Gastroesophageal sphincter (tissue), 4 donors: Measurements from ENCODE around the gene CNGA3. TPM values are rescaled to one million over a fixed set of nuclear protein-coding genes. Genes with fewer than 3 reads are reported as not detected.

Source experiments
- ATAC-seq: fragments of 150-250 bp; one replicate; pipeline ENCODE4 v1.9.1; 2016; ENCODE audit warnings: mild to moderate bottlenecking, moderate library complexity
- H3K27ac ChIP-seq, 4 donors: fragments of 200-600 bp; sonication (generic) in 3 of 4; 1 replicate in 3 of 4; 2 replicates in 1 of 4; pipeline ENCODE4 v1.5.1; 2016 to 2019
- H3K27me3 ChIP-seq: fragments of 200-600 bp; sonication (generic); one replicate; pipeline ENCODE4 v1.5.1; 2019
- H3K36me3 ChIP-seq, 2 donors: fragments of 200-600 bp; sonication (generic); one replicate each; pipeline ENCODE4 v1.5.1; 2019; ENCODE audit warnings: control low read depth in 1 of 2
- H3K4me1 ChIP-seq, 3 donors: fragments of 200-600 bp; sonication (generic); 1 replicate in 2 of 3; 2 replicates in 1 of 3; pipeline ENCODE4 v1.5.1; 2016 to 2019; ENCODE audit warnings: control low read depth in 2 of 3
- H3K4me3 ChIP-seq, 2 donors: fragments of 200-600 bp; sonication (generic); one replicate each; pipeline ENCODE4 v1.5.1; 2019; ENCODE audit warnings: mild to moderate bottlenecking in 1 of 2, moderate library complexity in 1 of 2
- H3K9me3 ChIP-seq, 3 donors: fragments of 200-600 bp; sonication (generic); one replicate each; pipeline ENCODE4 v1.5.1; 2017 to 2019; ENCODE audit warnings: control low read depth in 2 of 3
- EP300 ChIP-seq: sonication (generic); formaldehyde crosslinking; IDR thresholded peaks from one replicate; pipeline ENCODE4 v1.6.1; 2017; ENCODE audit warnings: antibody characterized with exemption, mild to moderate bottlenecking
- POLR2A ChIP-seq, 2 donors: fragments of 450-650 bp; IDR thresholded peaks; one replicate each; pipeline ENCODE4 v1.6.1; 2017; ENCODE audit warnings: antibody characterized with exemption in 2 of 2, mild to moderate bottlenecking in 2 of 2, moderate library complexity in 1 of 2
- POLR2AphosphoS5 ChIP-seq: sonication (generic); formaldehyde crosslinking; IDR thresholded peaks from one replicate; pipeline ENCODE4 v1.6.1; 2017; ENCODE audit warnings: antibody characterized with exemption
- WGBS, 2 donors: methylation state at CpG; one replicate each; pipeline ENCODE4 v1.1.5; 2018; ENCODE audit warnings: low coverage in 1 of 2; 5-methylcytosine and 5-hydroxymethylcytosine counted together
- total RNA-seq, 4 donors: library from RNA; depleted of rRNA; stranded (reverse); fragments of >200 nt; gene quantifications; one replicate each; pipeline ENCODE4 v1.1.0, GENCODE V29; 2016
- TF ChIP-seq, protein P1 (sequence below), 4 experiments: fragments of 200-600 bp in 2 of 4; fragments of 450-650 bp in 2 of 4; sonication (generic) in 1 of 4; IDR thresholded peaks; one replicate each; pipeline ENCODE4 v1.5.1; 2017 to 2019; ENCODE audit warnings: antibody characterized with exemption in 4 of 4, mild to moderate bottlenecking in 2 of 4, moderate library complexity in 2 of 4

Gene CNGA3
- total RNA-seq, 4 donors from 2014 or later: 1.1 to 10.6 (median 6.1) TPM

- Histone ChIP-seq H3K27me3 (peaks cover 49% of the 10 kb centered on the region), H3K27ac (no peak overlapping the region), H3K4me1 (peaks cover 0 to 22% (median 3%) of the 10 kb centered on the region in 3 donors), H3K4me3 (no peak overlapping the region), H3K9me3 (no peaks in the 10 kb centered on the region), H3K36me3 (no peaks in the 10 kb centered on the region)
- 40 to 62% methylated on average over 1 to 3 of the region's 3 CpGs for WGBS, 2 donors
- TF ChIP-seq POLR2A (IDR thresholded peaks at IDR 0.05) (no peak), POLR2AphosphoS5 (no peak), EP300 (no peak)
- TF ChIP-seq, protein P1, sequence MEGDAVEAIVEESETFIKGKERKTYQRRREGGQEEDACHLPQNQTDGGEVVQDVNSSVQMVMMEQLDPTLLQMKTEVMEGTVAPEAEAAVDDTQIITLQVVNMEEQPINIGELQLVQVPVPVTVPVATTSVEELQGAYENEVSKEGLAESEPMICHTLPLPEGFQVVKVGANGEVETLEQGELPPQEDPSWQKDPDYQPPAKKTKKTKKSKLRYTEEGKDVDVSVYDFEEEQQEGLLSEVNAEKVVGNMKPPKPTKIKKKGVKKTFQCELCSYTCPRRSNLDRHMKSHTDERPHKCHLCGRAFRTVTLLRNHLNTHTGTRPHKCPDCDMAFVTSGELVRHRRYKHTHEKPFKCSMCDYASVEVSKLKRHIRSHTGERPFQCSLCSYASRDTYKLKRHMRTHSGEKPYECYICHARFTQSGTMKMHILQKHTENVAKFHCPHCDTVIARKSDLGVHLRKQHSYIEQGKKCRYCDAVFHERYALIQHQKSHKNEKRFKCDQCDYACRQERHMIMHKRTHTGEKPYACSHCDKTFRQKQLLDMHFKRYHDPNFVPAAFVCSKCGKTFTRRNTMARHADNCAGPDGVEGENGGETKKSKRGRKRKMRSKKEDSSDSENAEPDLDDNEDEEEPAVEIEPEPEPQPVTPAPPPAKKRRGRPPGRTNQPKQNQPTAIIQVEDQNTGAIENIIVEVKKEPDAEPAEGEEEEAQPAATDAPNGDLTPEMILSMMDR (IDR thresholded peaks at IDR 0.05): no peak
- ATAC-seq: no peak
These were observed 3.0 kb upstream of the CNGA3 start for GRCh38 chr2:98343285-98343684.

- 15 to 18% methylated on average over 14 of the region's 54 CpGs for WGBS, 2 donors
- Histone ChIP-seq H3K27ac (no peak overlapping the region), H3K27me3 (peaks cover 79% of the 10 kb centered on the region), H3K36me3 (no peaks in the 10 kb centered on the region), H3K9me3 (no peaks in the 10 kb centered on the region), H3K4me3 (peak overlapping the region in 1 of 2 donors; percentile 37), H3K4me1 (peaks cover 0 to 22% (median 3%) of the 10 kb centered on the region in 3 donors)
- no peak for ATAC-seq
- no peak for TF ChIP-seq POLR2A (IDR thresholded peaks at IDR 0.05)
These were observed 1.2 kb downstream of the CNGA3 start for GRCh38 chr2:98347298-98348065.

- Histone ChIP-seq H3K27ac (no peak overlapping the region), H3K27me3 (peaks cover 76% of the 10 kb centered on the region), H3K36me3 (no peaks in the 10 kb centered on the region), H3K4me3 (no peak overlapping the region), H3K4me1 (peaks cover 0 to 22% (median 3%) of the 10 kb centered on the region in 3 donors), H3K9me3 (no peaks in the 10 kb centered on the region)
- 7 to 34% methylated on average over 6 to 7 of the region's 15 CpGs for WGBS, 2 donors
- no peak for ATAC-seq
- TF ChIP-seq POLR2A (IDR thresholded peaks at IDR 0.05): no peak
These were observed 1.9 kb downstream of the CNGA3 start for GRCh38 chr2:98348066-98348561.

DNA sequence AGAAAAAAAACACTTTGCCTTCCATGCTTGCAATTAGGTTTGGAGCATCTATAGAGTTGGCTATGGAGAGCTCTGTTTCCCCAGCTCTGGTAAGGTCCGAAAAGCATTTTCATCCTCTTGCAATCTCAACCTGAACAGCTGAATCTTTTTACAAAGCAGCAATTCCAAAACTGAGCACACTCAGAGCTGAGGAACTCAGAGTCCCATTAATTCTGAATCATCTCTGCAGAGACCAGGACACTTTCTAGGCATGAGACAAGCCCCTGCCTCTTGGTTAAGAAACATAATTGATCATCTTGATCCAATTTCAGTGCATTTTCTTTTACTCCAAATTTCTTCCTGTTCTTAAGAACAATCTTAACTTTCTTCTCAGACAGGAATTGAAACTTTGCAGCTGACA lies 4.2 kb downstream of the CNGA3 start:
- Histone ChIP-seq H3K27me3 (peaks cover 59% of the 10 kb centered on the region), H3K9me3 (no peaks in the 10 kb centered on the region), H3K36me3 (no peaks in the 10 kb centered on the region), H3K4me3 (no peak overlapping the region), H3K4me1 (peaks cover 0 to 22% (median 3%) of the 10 kb centered on the region in 3 donors), H3K27ac (no peak overlapping the region)
- no peak for ATAC-seq
- 20 to 44% methylated on average over 1 of the region's 1 CpG for WGBS, 2 donors
- TF ChIP-seq EP300: no peak
- no peak for TF ChIP-seq POLR2A (IDR thresholded peaks at IDR 0.05)
- no peak for TF ChIP-seq POLR2AphosphoS5
- TF ChIP-seq, protein P1 (IDR thresholded peaks at IDR 0.05): no peak

- H3K27ac ChIP-seq: no peak overlapping the region
- 43 to 61% methylated on average over 2 to 3 of the region's 3 CpGs for WGBS, 2 donors
- ATAC-seq: no peak
- H3K36me3 ChIP-seq: no peaks in the 10 kb centered on the region
- no peak for TF ChIP-seq POLR2A (IDR thresholded peaks at IDR 0.05)
- no peak for TF ChIP-seq POLR2AphosphoS5
- no peak for TF ChIP-seq EP300
- TF ChIP-seq, protein P1 (IDR thresholded peaks at IDR 0.05): no peak
- no peak overlapping the region for H3K4me3 ChIP-seq
- H3K27me3 ChIP-seq: peaks cover 6% of the 10 kb centered on the region
- no peaks in the 10 kb centered on the region for H3K9me3 ChIP-seq
- no peaks in the 10 kb centered on the region for H3K4me1 ChIP-seq
These were observed 9.6 kb downstream of the CNGA3 start for GRCh38 chr2:98355881-98356280.

- no peak overlapping the region for H3K27ac ChIP-seq
These were observed 10.5 kb downstream of the CNGA3 start for GRCh38 chr2:98356729-98357128.

More at GRCh38 chr2:98356729-98357128, 10.5 kb downstream of the CNGA3 start:
- TF ChIP-seq, protein P1 (IDR thresholded peaks at IDR 0.05): no peak
- TF ChIP-seq EP300: no peak
- no peak for TF ChIP-seq POLR2AphosphoS5
- no peak for TF ChIP-seq POLR2A (IDR thresholded peaks at IDR 0.05)
- H3K36me3 ChIP-seq: no peaks in the 10 kb centered on the region
- no peaks in the 10 kb centered on the region for H3K9me3 ChIP-seq
- 73 to 83% methylated on average over 7 of the region's 7 CpGs for WGBS, 2 donors
- no peak overlapping the region for H3K4me3 ChIP-seq
- no peaks in the 10 kb centered on the region for H3K27me3 ChIP-seq
- no peak for ATAC-seq
- H3K4me1 ChIP-seq: no peaks in the 10 kb centered on the region
